DOHH2 (cell line): ENCODE measurements around the gene UCHL5.

ENCODE experiments used
- H3F3A ChIP-seq: fragments of 200-600 bp; sonication (generic), shearing (Covaris generic); 2 replicates; pipeline ENCODE4 v1.6.0; 2016; ENCODE audit warnings: antibody characterized with exemption, mild to moderate bottlenecking; ENCODE audit not compliant: control insufficient read depth, insufficient read depth
- H3K27ac ChIP-seq: fragments of 200-600 bp; sonication (generic); 2 replicates; pipeline ENCODE4 v1.5.1; 2014; ENCODE audit warnings: low read depth, mild to moderate bottlenecking, low read length, moderate library complexity
- H3K27me3 ChIP-seq: fragments of 200-600 bp; sonication (generic); 2 replicates; pipeline ENCODE4 v1.6.1; 2014; ENCODE audit warnings: mild to moderate bottlenecking, low read length, mixed read lengths; ENCODE audit not compliant: control insufficient read depth
- H3K36me3 ChIP-seq: fragments of 200-600 bp; sonication (generic); 2 replicates; pipeline ENCODE4 v1.6.1; 2014; ENCODE audit warnings: mild to moderate bottlenecking, low read length, moderate library complexity, mixed read lengths; ENCODE audit not compliant: control insufficient read depth
- H3K4me1 ChIP-seq: fragments of 200-600 bp; sonication (generic); 2 replicates; pipeline ENCODE4 v1.6.1; 2014; ENCODE audit warnings: mild to moderate bottlenecking, low read length, mixed read lengths; ENCODE audit not compliant: control insufficient read depth
- H3K4me2 ChIP-seq: fragments of 200-600 bp; sonication (generic); 2 replicates; pipeline ENCODE4 v1.6.0; 2014; ENCODE audit warnings: mild to moderate bottlenecking, low read length, moderate library complexity
- H3K4me3 ChIP-seq: fragments of 200-600 bp; sonication (generic); 2 replicates; pipeline ENCODE4 v1.5.1; 2014; ENCODE audit warnings: mild to moderate bottlenecking, low read length, mixed read lengths
- H3K79me2 ChIP-seq: fragments of 200-600 bp; sonication (generic); 2 replicates; pipeline ENCODE4 v1.6.1; 2014; ENCODE audit warnings: mild to moderate bottlenecking, low read length, mixed read lengths; ENCODE audit not compliant: control insufficient read depth
- H3K9me2 ChIP-seq: fragments of 200-600 bp; sonication (generic); replicated peaks from 2 replicates; pipeline ENCODE4 v1.6.1; 2014; ENCODE audit warnings: mild to moderate bottlenecking, low read length, mixed read lengths; ENCODE audit not compliant: control insufficient read depth
- H3K9me3 ChIP-seq: fragments of 200-600 bp; sonication (generic); 2 replicates; pipeline ENCODE4 v1.6.1; 2014; ENCODE audit warnings: antibody characterized with exemption, low read length, mixed read lengths; ENCODE audit not compliant: control insufficient read depth, insufficient read depth
- H4K20me1 ChIP-seq: fragments of 200-600 bp; sonication (generic); 2 replicates; pipeline ENCODE4 v1.6.0; 2014; ENCODE audit warnings: low read depth, mild to moderate bottlenecking, antibody characterized with exemption, low read length, moderate library complexity; ENCODE audit not compliant: control insufficient read depth, insufficient read depth
- EZH2phosphoT487 ChIP-seq: fragments of 200-600 bp; sonication (generic); IDR thresholded peaks from 2 replicates; pipeline ENCODE4 v1.6.1; 2017; ENCODE audit warnings: borderline replicate concordance, mild to moderate bottlenecking, antibody characterized with exemption, low read length, moderate library complexity, mixed read lengths
- TF ChIP-seq, protein P1 (sequence below): fragments of 200-600 bp; sonication (generic); IDR thresholded peaks from one replicate; pipeline ENCODE4 v1.5.1; 2014; ENCODE audit warnings: antibody characterized with exemption, mild to moderate bottlenecking, low read depth, low read length; ENCODE audit not compliant: poor library complexity, severe bottlenecking

Gene UCHL5

DNA sequence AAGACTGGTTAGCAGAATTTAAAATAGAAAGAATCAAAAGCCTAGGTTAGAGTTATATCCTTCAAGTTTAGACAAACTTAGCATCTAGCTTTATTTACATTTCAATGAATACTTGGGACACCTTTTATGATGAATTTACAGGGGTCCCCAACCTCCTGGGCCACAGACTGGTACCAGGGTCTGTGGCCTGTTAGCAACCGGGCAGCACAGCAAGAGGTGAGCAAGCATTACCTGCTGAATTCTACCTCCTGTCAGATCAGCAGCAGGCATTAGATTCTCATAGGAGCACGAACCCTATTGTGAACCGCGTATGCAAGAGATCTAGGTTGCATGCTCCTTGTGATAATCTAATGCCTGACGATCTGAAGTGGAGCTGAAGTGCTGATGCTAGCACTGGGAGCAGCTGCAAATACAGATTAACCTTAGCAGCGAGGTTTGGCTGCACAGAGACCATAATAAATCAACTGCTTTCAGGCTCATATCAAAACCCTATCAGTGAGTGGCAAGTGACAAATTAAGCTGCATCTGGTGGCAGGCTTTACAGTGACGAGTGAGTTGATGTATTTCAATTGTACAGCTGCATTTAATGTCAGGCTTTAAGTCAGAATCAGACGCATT is 82.0 kb downstream of the UCHL5 start:
- Histone ChIP-seq H3K36me3 (no peaks in the 10 kb centered on the region), H3K79me2 (no peaks in the 10 kb centered on the region), H4K20me1 (no peaks in the 10 kb centered on the region), H3K9me2 (no peaks in the 10 kb centered on the region), H3K4me1 (no peaks in the 10 kb centered on the region), H3K4me3 (no peak overlapping the region), H3K4me2 (no peak overlapping the region), H3F3A (no peaks in the 10 kb centered on the region), H3K27ac (no peak overlapping the region), H3K9me3 (no peaks in the 10 kb centered on the region), H3K27me3 (no peaks in the 10 kb centered on the region)
- no peak for TF ChIP-seq EZH2phosphoT487
- TF ChIP-seq, protein P1, sequence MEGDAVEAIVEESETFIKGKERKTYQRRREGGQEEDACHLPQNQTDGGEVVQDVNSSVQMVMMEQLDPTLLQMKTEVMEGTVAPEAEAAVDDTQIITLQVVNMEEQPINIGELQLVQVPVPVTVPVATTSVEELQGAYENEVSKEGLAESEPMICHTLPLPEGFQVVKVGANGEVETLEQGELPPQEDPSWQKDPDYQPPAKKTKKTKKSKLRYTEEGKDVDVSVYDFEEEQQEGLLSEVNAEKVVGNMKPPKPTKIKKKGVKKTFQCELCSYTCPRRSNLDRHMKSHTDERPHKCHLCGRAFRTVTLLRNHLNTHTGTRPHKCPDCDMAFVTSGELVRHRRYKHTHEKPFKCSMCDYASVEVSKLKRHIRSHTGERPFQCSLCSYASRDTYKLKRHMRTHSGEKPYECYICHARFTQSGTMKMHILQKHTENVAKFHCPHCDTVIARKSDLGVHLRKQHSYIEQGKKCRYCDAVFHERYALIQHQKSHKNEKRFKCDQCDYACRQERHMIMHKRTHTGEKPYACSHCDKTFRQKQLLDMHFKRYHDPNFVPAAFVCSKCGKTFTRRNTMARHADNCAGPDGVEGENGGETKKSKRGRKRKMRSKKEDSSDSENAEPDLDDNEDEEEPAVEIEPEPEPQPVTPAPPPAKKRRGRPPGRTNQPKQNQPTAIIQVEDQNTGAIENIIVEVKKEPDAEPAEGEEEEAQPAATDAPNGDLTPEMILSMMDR = no peak

DNA sequence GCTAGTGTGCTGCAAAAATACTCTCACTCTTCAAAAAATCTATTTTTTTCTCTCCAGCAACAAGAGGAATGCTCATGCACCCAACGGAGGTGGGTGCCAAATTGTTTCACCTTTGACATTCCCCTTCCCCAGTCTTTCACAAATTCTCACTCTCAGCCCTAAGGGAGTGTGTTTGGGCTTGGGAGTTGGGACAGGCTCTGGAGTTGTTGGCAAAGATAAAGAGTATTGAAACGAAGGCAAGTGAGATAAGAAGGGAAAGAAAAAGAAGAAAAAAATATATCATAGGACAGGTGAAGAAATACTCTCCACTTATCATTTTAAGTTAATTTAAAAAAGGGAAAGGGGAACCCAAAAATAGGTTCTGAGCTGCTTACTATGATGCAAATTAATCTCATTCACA is 82.6 kb downstream of the UCHL5 start:
- H3K79me2 ChIP-seq = no peaks in the 10 kb centered on the region
- TF ChIP-seq EZH2phosphoT487 = no peak
- TF ChIP-seq, protein P1 = no peak
- no peaks in the 10 kb centered on the region for H4K20me1 ChIP-seq
- no peak overlapping the region for H3K27ac ChIP-seq
- no peaks in the 10 kb centered on the region for H3K36me3 ChIP-seq
- H3K4me2 ChIP-seq = no peak overlapping the region
- no peaks in the 10 kb centered on the region for H3F3A ChIP-seq
- no peaks in the 10 kb centered on the region for H3K4me1 ChIP-seq
- H3K9me3 ChIP-seq = no peaks in the 10 kb centered on the region
- no peaks in the 10 kb centered on the region for H3K27me3 ChIP-seq
- H3K9me2 ChIP-seq = no peaks in the 10 kb centered on the region
- no peak overlapping the region for H3K4me3 ChIP-seq

DNA sequence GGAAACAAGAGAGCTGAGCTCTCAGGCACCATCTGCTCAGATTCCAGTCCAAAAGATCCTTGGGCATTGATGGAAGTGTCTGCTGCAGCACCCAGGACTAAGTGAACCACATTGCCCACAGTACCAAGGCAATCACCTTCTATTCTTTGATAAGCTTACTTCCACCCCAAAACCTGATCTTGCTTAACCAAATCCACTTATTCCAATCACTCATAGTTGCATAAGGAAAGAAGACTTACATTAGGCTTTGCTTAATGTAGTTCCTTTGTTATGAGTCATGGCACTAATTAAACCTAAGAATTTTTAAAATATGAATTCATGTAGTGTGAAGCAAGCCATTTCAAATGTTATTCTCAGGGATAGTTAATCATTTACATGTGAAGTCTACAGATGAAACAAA is 84.5 kb downstream of the UCHL5 start:
- no peaks in the 10 kb centered on the region for H4K20me1 ChIP-seq
- H3K79me2 ChIP-seq = no peaks in the 10 kb centered on the region
- H3K27me3 ChIP-seq = no peaks in the 10 kb centered on the region
- H3K9me2 ChIP-seq = no peaks in the 10 kb centered on the region
- H3F3A ChIP-seq = no peaks in the 10 kb centered on the region
- no peak overlapping the region for H3K4me3 ChIP-seq
- H3K36me3 ChIP-seq = no peaks in the 10 kb centered on the region
- no peaks in the 10 kb centered on the region for H3K4me1 ChIP-seq
- no peak overlapping the region for H3K27ac ChIP-seq
- H3K9me3 ChIP-seq = no peaks in the 10 kb centered on the region
- H3K4me2 ChIP-seq = no peak overlapping the region
- no peak for TF ChIP-seq EZH2phosphoT487
- TF ChIP-seq, protein P1 = no peak
